ENCODE data around the gene PGC.

Gene PGC

DNA sequence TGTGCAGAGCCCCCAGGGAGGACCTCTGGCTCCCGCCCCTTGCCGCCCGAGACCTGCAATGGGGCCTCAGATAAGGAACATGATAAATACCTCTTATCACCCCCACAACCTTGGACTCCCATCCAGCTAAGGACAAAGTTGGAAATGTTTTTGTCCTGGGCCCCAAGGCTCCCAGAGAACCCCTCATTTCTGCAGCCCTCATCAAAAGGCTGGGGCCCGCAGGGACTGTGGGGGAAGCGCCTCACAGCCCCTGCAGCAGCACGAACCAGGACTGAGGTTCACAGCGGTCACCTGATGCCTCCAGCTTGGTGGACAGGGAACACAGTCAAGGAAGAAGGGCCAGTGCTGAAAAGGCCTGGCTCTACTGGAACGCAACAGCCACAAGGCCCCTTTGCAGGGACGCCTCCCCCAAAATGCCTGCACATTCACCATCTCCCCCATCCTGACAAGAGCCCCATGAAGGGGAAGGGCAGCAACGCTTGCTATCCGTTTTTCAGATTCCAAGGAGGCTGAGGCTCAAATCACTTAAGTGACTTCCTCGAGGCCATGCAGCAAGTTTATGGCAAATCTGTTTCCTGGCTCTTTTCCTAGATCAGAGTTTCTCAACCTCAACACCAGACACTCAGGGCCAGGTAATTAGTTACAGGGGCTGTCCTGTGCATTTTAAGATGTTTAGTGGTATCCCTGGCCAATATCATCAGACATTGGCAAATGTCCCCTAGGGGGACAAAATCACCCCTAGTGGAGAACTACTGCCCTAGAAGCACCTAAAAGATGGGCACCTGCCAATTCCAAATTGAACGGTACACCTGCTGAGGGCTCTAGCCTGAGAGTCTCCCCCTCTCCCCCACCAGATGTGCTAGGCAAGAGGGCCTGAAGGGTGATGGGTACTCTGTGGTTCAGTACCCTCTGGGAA lies 22.4 kb downstream of the PGC start:
- Mint-ChIP-seq H3K27ac (peak overlapping the region; percentile 90), H3K27me3 (no peaks in the 10 kb centered on the region), H3K36me3 (ENCODE audit: low read depth) (peaks cover 36% of the 10 kb centered on the region), H3K9me3 (no peaks in the 10 kb centered on the region), H3K4me1 (ENCODE audit: low read depth) (peaks cover 94% of the 10 kb centered on the region), H3K4me3 (no peak overlapping the region)
- intact Hi-C loops (cut with micrococcal nuclease): no loop called here

- Mint-ChIP-seq H3K36me3 (ENCODE audit: low read depth) (peaks cover 29% of the 10 kb centered on the region), H3K9me3 (no peaks in the 10 kb centered on the region), H3K27me3 (no peaks in the 10 kb centered on the region), H3K4me1 (ENCODE audit: low read depth) (peaks cover 94% of the 10 kb centered on the region), H3K4me3 (peak overlapping the region; percentile 30), H3K27ac (peak overlapping the region; percentile 90)
- intact Hi-C loops (cut with micrococcal nuclease): no loop called here
Measured at GRCh38 chr6:41724228-41724580, 23.0 kb downstream of the PGC start.

GRCh38 chr6:41723530-41724227 lies 23.5 kb downstream of the PGC start:
- Mint-ChIP-seq H3K27ac (peak overlapping the region; percentile 90), H3K36me3 (ENCODE audit: low read depth) (peaks cover 24% of the 10 kb centered on the region), H3K27me3 (no peaks in the 10 kb centered on the region), H3K9me3 (no peaks in the 10 kb centered on the region), H3K4me3 (peak overlapping the region; percentile 70), H3K4me1 (ENCODE audit: low read depth) (peaks cover 94% of the 10 kb centered on the region)
- intact Hi-C loops (cut with micrococcal nuclease): loop anchor here (1.0 kb wide), 2 partner anchors 11 to 17 kb away; no protein-coding TSS in a partner anchor

GRCh38 chr6:41722969-41723529 lies 24.1 kb downstream of the PGC start:
- peak overlapping the region; percentile 70 for H3K4me3 Mint-ChIP-seq

GRCh38 chr6:41721414-41721813 lies 25.8 kb downstream of the PGC start:
- Mint-ChIP-seq H3K9me3 (no peaks in the 10 kb centered on the region), H3K36me3 (ENCODE audit: low read depth) (peaks cover 10% of the 10 kb centered on the region), H3K4me3 (no peak overlapping the region), H3K27me3 (no peaks in the 10 kb centered on the region), H3K4me1 (ENCODE audit: low read depth) (peaks cover 92% of the 10 kb centered on the region), H3K27ac (peak overlapping the region; percentile 74)
- intact Hi-C loops (cut with micrococcal nuclease): no loop called here

More at GRCh38 chr6:41722969-41723529, 24.1 kb downstream of the PGC start:
- peak overlapping the region; percentile 90 for H3K27ac Mint-ChIP-seq
- H3K4me1 Mint-ChIP-seq (ENCODE audit: low read depth): peaks cover 92% of the 10 kb centered on the region
- H3K9me3 Mint-ChIP-seq: no peaks in the 10 kb centered on the region
- intact Hi-C loops (cut with micrococcal nuclease): loop anchor here (1.0 kb wide), 2 partner anchors 11 to 17 kb away; no protein-coding TSS in a partner anchor
- H3K36me3 Mint-ChIP-seq (ENCODE audit: low read depth): peaks cover 18% of the 10 kb centered on the region
- no peaks in the 10 kb centered on the region for H3K27me3 Mint-ChIP-seq

- H3K4me1 Mint-ChIP-seq (ENCODE audit: low read depth): peaks cover 94% of the 10 kb centered on the region
- intact Hi-C loops (cut with micrococcal nuclease): no loop called here
Measured at GRCh38 chr6:41720783-41721182, 26.4 kb downstream of the PGC start.

DNA sequence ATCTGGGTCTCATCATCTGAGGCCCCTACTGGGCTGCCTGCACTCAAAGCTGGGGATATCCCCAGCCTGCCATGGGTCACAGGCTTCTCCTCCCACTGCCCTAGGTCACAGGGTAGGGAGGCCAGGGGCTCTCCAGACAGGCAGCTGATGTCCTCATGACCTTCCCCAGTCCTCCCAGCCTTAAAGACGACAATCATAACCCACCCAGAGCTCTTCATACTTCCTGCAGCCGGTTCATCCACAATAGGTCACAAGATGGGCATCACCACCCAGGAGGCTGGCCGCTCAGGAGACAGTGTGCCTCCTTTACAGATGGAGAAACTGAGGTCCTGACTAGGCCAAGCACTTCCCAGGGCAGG lies 27.0 kb downstream of the PGC start:
- H3K4me3 Mint-ChIP-seq: no peak overlapping the region
- H3K27me3 Mint-ChIP-seq: no peaks in the 10 kb centered on the region
- intact Hi-C loops (cut with micrococcal nuclease): no loop called here
- H3K27ac Mint-ChIP-seq: peak overlapping the region; percentile 74
- peaks cover 20% of the 10 kb centered on the region for H3K36me3 Mint-ChIP-seq (ENCODE audit: low read depth)
- H3K9me3 Mint-ChIP-seq: no peaks in the 10 kb centered on the region
- peaks cover 93% of the 10 kb centered on the region for H3K4me1 Mint-ChIP-seq (ENCODE audit: low read depth)

More at GRCh38 chr6:41720783-41721182, 26.4 kb downstream of the PGC start:
- Mint-ChIP-seq H3K27me3 (no peaks in the 10 kb centered on the region), H3K27ac (peak overlapping the region; percentile 74), H3K9me3 (no peaks in the 10 kb centered on the region), H3K4me3 (no peak overlapping the region), H3K36me3 (ENCODE audit: low read depth) (peaks cover 16% of the 10 kb centered on the region)

DNA sequence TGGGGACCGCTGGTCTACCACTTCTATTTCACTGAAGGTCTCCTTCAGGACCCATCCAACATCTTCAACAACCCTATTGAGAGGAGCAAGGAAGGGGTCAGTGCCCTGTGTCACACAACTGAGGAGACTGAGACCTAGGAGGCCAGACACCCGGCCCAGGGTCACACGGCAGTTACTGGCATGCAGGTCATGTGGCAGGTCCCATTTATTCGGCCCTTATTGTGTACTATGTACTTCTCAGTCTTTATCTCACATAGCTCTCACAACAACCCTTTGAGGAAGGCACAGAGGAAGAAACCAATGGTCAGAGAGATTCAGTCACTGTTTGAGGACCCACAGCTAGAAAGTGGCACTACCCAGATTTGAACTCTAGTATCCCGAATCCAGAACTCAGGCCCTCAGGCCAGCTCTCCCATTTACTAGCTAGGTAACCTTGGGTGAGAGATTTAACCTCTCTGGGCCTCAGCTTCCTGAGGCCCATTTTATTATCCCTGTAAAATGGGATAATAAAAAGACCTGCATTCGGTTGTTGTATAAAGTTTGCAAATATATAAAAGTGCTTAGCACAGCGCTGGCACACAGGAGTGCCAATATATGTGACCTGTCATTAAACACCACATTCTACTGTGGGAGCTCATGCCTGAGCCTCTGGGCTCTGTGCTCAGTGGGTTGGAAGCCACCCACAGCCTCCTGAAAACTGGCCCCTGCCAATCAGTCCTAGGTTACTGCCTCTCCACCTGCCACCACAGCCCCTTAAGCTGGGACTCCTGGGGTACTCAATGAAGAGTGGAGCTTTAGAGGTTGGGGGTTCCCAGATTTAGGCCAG lies 27.5 kb downstream of the PGC start:
- Mint-ChIP-seq H3K4me3 (no peak overlapping the region), H3K36me3 (ENCODE audit: low read depth) (peaks cover 20% of the 10 kb centered on the region), H3K9me3 (no peaks in the 10 kb centered on the region), H3K27me3 (no peaks in the 10 kb centered on the region), H3K4me1 (ENCODE audit: low read depth) (peaks cover 93% of the 10 kb centered on the region), H3K27ac (peak overlapping the region; percentile 74)
- intact Hi-C loops (cut with micrococcal nuclease): no loop called here

DNA sequence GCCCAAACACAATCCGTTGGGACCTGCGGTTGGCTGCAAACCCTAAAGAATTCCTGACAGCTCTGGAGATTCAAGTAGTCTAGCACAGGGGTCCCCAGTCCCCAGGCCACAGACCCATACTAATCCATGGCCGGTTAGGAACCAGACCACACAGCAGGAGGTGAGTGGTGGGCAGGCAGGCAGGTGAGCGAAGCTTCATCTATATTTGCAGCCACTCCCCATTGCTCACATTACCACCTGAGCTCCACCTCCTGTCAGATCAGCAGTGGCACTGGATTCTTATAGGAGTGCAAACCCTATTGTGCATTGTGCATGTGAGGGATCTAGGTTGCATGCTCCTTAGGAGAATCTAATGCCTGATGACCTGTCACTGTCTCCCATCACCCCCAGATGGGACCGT lies 28.4 kb downstream of the PGC start:
- Mint-ChIP-seq H3K4me3 (no peak overlapping the region), H3K36me3 (ENCODE audit: low read depth) (peaks cover 20% of the 10 kb centered on the region), H3K27me3 (no peaks in the 10 kb centered on the region), H3K9me3 (no peaks in the 10 kb centered on the region), H3K4me1 (ENCODE audit: low read depth) (peaks cover 93% of the 10 kb centered on the region), H3K27ac (no peak overlapping the region)
- intact Hi-C loops (cut with micrococcal nuclease): no loop called here

DNA sequence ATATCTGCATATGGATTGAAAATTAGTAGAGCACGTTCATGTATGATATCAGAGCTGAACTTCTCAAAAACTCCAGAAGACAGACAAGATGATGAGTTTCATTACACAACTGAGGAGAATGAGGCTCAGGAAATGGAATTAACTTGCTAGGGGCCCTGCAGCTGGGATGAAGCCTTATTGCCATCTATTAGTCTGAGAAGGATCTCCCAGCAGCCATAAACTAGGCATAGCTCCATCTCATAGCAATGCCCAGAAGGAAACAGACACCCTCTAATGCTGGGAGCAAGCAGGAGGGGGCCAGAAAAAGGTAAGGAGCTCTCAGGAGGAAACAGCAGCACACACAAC lies 29.8 kb downstream of the PGC start:
- H3K4me3 Mint-ChIP-seq: no peak overlapping the region
- H3K9me3 Mint-ChIP-seq: no peaks in the 10 kb centered on the region
- no peaks in the 10 kb centered on the region for H3K27me3 Mint-ChIP-seq
- peaks cover 23% of the 10 kb centered on the region for H3K36me3 Mint-ChIP-seq (ENCODE audit: low read depth)
- peak overlapping the region; percentile 51 for H3K27ac Mint-ChIP-seq
- peaks cover 93% of the 10 kb centered on the region for H3K4me1 Mint-ChIP-seq (ENCODE audit: low read depth)
- intact Hi-C loops (cut with micrococcal nuclease): no loop called here

GRCh38 chr6:41716516-41717391 lies 30.4 kb downstream of the PGC start:
- H3K27ac Mint-ChIP-seq: peak overlapping the region; percentile 51
- no peaks in the 10 kb centered on the region for H3K9me3 Mint-ChIP-seq
- no peaks in the 10 kb centered on the region for H3K27me3 Mint-ChIP-seq
- peaks cover 92% of the 10 kb centered on the region for H3K4me1 Mint-ChIP-seq (ENCODE audit: low read depth)
- H3K4me3 Mint-ChIP-seq: no peak overlapping the region
- intact Hi-C loops (cut with micrococcal nuclease): no loop called here
- H3K36me3 Mint-ChIP-seq (ENCODE audit: low read depth): peaks cover 29% of the 10 kb centered on the region

GRCh38 chr6:41715795-41716515 lies 31.2 kb downstream of the PGC start:
- no peaks in the 10 kb centered on the region for H3K27me3 Mint-ChIP-seq
- no peaks in the 10 kb centered on the region for H3K9me3 Mint-ChIP-seq
- intact Hi-C loops (cut with micrococcal nuclease): no loop called here
- H3K36me3 Mint-ChIP-seq (ENCODE audit: low read depth): peaks cover 31% of the 10 kb centered on the region
- H3K4me1 Mint-ChIP-seq (ENCODE audit: low read depth): peaks cover 84% of the 10 kb centered on the region
- no peak overlapping the region for H3K4me3 Mint-ChIP-seq
- no peak overlapping the region for H3K27ac Mint-ChIP-seq

Measured in dendritic cell treated with granulocyte-macrophage colony-stimulating factor and Interleukin-4, amounts not matched to agents 40 ng/mL and 50 ng/mL, for 4 days (primary cell).